ENCODE results near the gene CD24. TPM values are rescaled to one million over a fixed set of nuclear protein-coding genes. Genes with fewer than 3 reads are reported as not detected.

CD24 gene
- total RNA-seq, 1 experiment from 2014 or later, result 937 TPM

GRCh38 chr6:106927531-106928398, 46.8 kb downstream of the CD24 start (continued):
- TF ChIP-seq IRF1 (CRISPR knock-in tag; IDR thresholded peaks at IDR 0.05) (no peak), ZNF425 (CRISPR knock-in tag; conservative IDR thresholded peaks at IDR 0.05) (no peak), MYBL2 (CRISPR knock-in tag; IDR thresholded peaks at IDR 0.05) (no peak), NFE2L1 (CRISPR knock-in tag; IDR thresholded peaks at IDR 0.05) (no peak), CREM (CRISPR knock-in tag; IDR thresholded peaks at IDR 0.05) (peak; percentile 66; the same call in 1 of the 2 replicates), ATF3 (CRISPR knock-in tag; conservative IDR thresholded peaks at IDR 0.05) (no peak), CDX4 (CRISPR knock-in tag; IDR thresholded peaks at IDR 0.05; ENCODE audit: borderline replicate concordance) (no peak), JUN (CRISPR knock-in tag; IDR thresholded peaks at IDR 0.05) (no peak; the same call in 1 of the 2 replicates), RELA (CRISPR knock-in tag; IDR thresholded peaks at IDR 0.05; ENCODE audit: borderline replicate concordance) (no peak), ELF4 (CRISPR knock-in tag; IDR thresholded peaks at IDR 0.05; ENCODE audit: low read depth) (no peak), NR1H2 (CRISPR knock-in tag; IDR thresholded peaks at IDR 0.05) (no peak), ZNF263 (CRISPR knock-in tag; IDR thresholded peaks at IDR 0.05; ENCODE audit: low read depth) (no peak), ARID4B (CRISPR knock-in tag; IDR thresholded peaks at IDR 0.05; ENCODE audit: borderline replicate concordance) (peak; percentile 77; the same call in 1 of the 2 replicates), STAT6 (CRISPR knock-in tag; conservative IDR thresholded peaks at IDR 0.05; ENCODE audit: low read depth) (no peak), EMX1 (CRISPR knock-in tag; IDR thresholded peaks at IDR 0.05) (no peak), ZNF416 (CRISPR knock-in tag; IDR thresholded peaks at IDR 0.05) (no peak), HMGXB4 (CRISPR knock-in tag; IDR thresholded peaks at IDR 0.05) (no peak)
